ENCODE results near the gene MIGA1. TPM values are rescaled to one million over a fixed set of nuclear protein-coding genes. Genes with fewer than 3 reads are reported as not detected.

The MIGA1 gene
- total and polyA plus RNA-seq, 8 donors, result 1.6 to 40.6 (median 7.5) TPM

- H3K36me3 ChIP-seq, result no peaks in the 10 kb centered on the region
- H3K4me1 ChIP-seq, result peaks cover 0 to 22% (median 11%) of the 10 kb centered on the region in 4 donors
- intact Hi-C loops (cut with DNase I; ENCODE audit: low total_unique reads), result no loop called here
- no peak for TF ChIP-seq POLR2AphosphoS5 (IDR thresholded peaks at IDR 0.05)
- TF ChIP-seq POLR2A (IDR thresholded peaks at IDR 0.05), result no peak
- no peak for TF ChIP-seq CTCF (IDR thresholded peaks at IDR 0.05)
- no peak for TF ChIP-seq EP300 (IDR thresholded peaks at IDR 0.05)
- 54 to 73% (median 67%) methylated on average over 4 of the region's 4 CpGs for WGBS, 5 donors
- no peaks in the 10 kb centered on the region for H3K9me3 ChIP-seq
- DNase-seq, result no peak
- no peaks in the 10 kb centered on the region for H3K27me3 ChIP-seq
- peak overlapping the region in 1 of 4 donors; percentile 3 for H3K4me3 ChIP-seq
- peak overlapping the region in 1 of 5 donors; percentile 9 for H3K27ac ChIP-seq
Observed at GRCh38 chr1:77899647-77900320, 120.3 kb downstream of the MIGA1 start.

GRCh38 chr1:77900687-77901293, 121.3 kb downstream of the MIGA1 start:
- Histone ChIP-seq H3K27me3 (no peaks in the 10 kb centered on the region), H3K4me1 (peaks cover 0 to 25% (median 11%) of the 10 kb centered on the region in 4 donors), H3K4me3 (peak overlapping the region in 1 of 4 donors; percentile 3), H3K36me3 (no peaks in the 10 kb centered on the region), H3K9me3 (no peaks in the 10 kb centered on the region), H3K27ac (no peak overlapping the region)
- peak in 1 of 2 donors; percentile 77 for DNase-seq
- intact Hi-C loops (cut with DNase I; ENCODE audit: low total_unique reads), result no loop called here
- TF ChIP-seq EP300 (IDR thresholded peaks at IDR 0.05) (no peak), POLR2A (IDR thresholded peaks at IDR 0.05) (no peak), CTCF (IDR thresholded peaks at IDR 0.05) (peak in 5 of 7 experiments; percentile 24 to 63 (median 55)), POLR2AphosphoS5 (IDR thresholded peaks at IDR 0.05) (no peak)
- WGBS, 5 donors, result 10 to 21% (median 15%) methylated on average over 4 of the region's 4 CpGs

GRCh38 chr1:77905603-77906002, 126.2 kb downstream of the MIGA1 start:
- Histone ChIP-seq H3K27ac (no peak overlapping the region), H3K4me1 (peaks cover 0 to 13% (median 3%) of the 10 kb centered on the region in 4 donors), H3K27me3 (no peaks in the 10 kb centered on the region), H3K9me3 (no peaks in the 10 kb centered on the region), H3K4me3 (no peak overlapping the region), H3K36me3 (no peaks in the 10 kb centered on the region)
- TF ChIP-seq EP300 (IDR thresholded peaks at IDR 0.05), result no peak
- no peak for DNase-seq
- WGBS, 5 donors, result 67 to 81% (median 79%) methylated on average over 1 of the region's 1 CpG
- intact Hi-C loops (cut with DNase I; ENCODE audit: low total_unique reads), result no loop called here

GRCh38 chr1:77906019-77906545, 126.6 kb downstream of the MIGA1 start:
- Histone ChIP-seq H3K4me1 (peaks cover 0 to 9% (median under 1%) of the 10 kb centered on the region in 4 donors), H3K36me3 (no peaks in the 10 kb centered on the region), H3K27me3 (no peaks in the 10 kb centered on the region), H3K27ac (no peak overlapping the region), H3K9me3 (no peaks in the 10 kb centered on the region), H3K4me3 (no peak overlapping the region)
- DNase-seq, result no peak
- TF ChIP-seq EP300 (IDR thresholded peaks at IDR 0.05) (no peak), POLR2AphosphoS5 (IDR thresholded peaks at IDR 0.05) (no peak), CTCF (IDR thresholded peaks at IDR 0.05) (no peak), POLR2A (IDR thresholded peaks at IDR 0.05) (no peak)
- WGBS, 5 donors, result 65 to 86% (median 76%) methylated on average over 2 of the region's 2 CpGs
- intact Hi-C loops (cut with DNase I; ENCODE audit: low total_unique reads), result no loop called here
